ENCODE measurements around the gene TEX13C.
"Not testable (repeated sequence)": the region's sequence is repeated elsewhere in the genome, so short reads cannot be mapped to it uniquely, and the experiment has no call there.

- TF ChIP-seq, protein P1, sequence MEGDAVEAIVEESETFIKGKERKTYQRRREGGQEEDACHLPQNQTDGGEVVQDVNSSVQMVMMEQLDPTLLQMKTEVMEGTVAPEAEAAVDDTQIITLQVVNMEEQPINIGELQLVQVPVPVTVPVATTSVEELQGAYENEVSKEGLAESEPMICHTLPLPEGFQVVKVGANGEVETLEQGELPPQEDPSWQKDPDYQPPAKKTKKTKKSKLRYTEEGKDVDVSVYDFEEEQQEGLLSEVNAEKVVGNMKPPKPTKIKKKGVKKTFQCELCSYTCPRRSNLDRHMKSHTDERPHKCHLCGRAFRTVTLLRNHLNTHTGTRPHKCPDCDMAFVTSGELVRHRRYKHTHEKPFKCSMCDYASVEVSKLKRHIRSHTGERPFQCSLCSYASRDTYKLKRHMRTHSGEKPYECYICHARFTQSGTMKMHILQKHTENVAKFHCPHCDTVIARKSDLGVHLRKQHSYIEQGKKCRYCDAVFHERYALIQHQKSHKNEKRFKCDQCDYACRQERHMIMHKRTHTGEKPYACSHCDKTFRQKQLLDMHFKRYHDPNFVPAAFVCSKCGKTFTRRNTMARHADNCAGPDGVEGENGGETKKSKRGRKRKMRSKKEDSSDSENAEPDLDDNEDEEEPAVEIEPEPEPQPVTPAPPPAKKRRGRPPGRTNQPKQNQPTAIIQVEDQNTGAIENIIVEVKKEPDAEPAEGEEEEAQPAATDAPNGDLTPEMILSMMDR (IDR thresholded peaks at IDR 0.05): not testable (repeated sequence)
- TF ChIP-seq EP300 (IDR thresholded peaks at IDR 0.05); TP53 (CRISPR knock-in tag; IDR thresholded peaks at IDR 0.05); GATA3 (IDR thresholded peaks at IDR 0.05; ENCODE audit: borderline replicate concordance); RCOR1 (IDR thresholded peaks at IDR 0.05; ENCODE audit: low read depth, low read length); RFX5 (IDR thresholded peaks at IDR 0.05); CBX2 (IDR thresholded peaks at IDR 0.05; ENCODE audit: borderline replicate concordance, low read depth); RAD21 (conservative IDR thresholded peaks at IDR 0.05 in 1 of 2, IDR thresholded peaks at IDR 0.05 in 1 of 2); EHMT2 (IDR thresholded peaks at IDR 0.05; ENCODE audit: low read depth); POLR2A (IDR thresholded peaks at IDR 0.05; ENCODE audit: low read length); ZNF302 (CRISPR knock-in tag; IDR thresholded peaks at IDR 0.05); TFCP2L1 (CRISPR knock-in tag; IDR thresholded peaks at IDR 0.05); MYC (IDR thresholded peaks at IDR 0.05; ENCODE audit: borderline replicate concordance, low read length); MAZ (IDR thresholded peaks at IDR 0.05; ENCODE audit: borderline replicate concordance, low read depth, low read length): not testable (repeated sequence)
These were observed 505 bp upstream of the TEX13C start for GRCh38 chrX:125319166-125319565.
